SK-N-SH treated with all-trans-retinoic acid at 6 μM for 48 hours (cell line): Measurements from ENCODE around the gene SLC26A8.

Experiments
- ARNTL ChIP-seq: fragments of 450-650 bp; formaldehyde crosslinking; IDR thresholded peaks from 2 replicates; pipeline ENCODE4 v1.5.0; 2020; ENCODE audit warnings: low read depth, mild to moderate bottlenecking, moderate library complexity, borderline replicate concordance
- BACH2 ChIP-seq: fragments of 250-450 bp; sonication (Bioruptor Pico); IDR thresholded peaks from 2 replicates; pipeline ENCODE4 v1.9.0; 2021; ENCODE audit warnings: mild to moderate bottlenecking, borderline replicate concordance
- CREB5 ChIP-seq: fragments of 250-450 bp; sonication (Bioruptor Pico); IDR thresholded peaks from 2 replicates; pipeline ENCODE4 v1.5.1; 2020; ENCODE audit warnings: low read depth, mild to moderate bottlenecking, moderate library complexity
- ISL1 ChIP-seq: fragments of 250-450 bp; sonication (Bioruptor Pico); IDR thresholded peaks from 2 replicates; pipeline ENCODE4 v2.1.2; 2022; ENCODE audit warnings: mild to moderate bottlenecking, moderate library complexity
- OSR1 ChIP-seq: fragments of 250-450 bp; sonication (Bioruptor Pico); IDR thresholded peaks from 2 replicates; pipeline ENCODE4 v1.8.0; 2022; ENCODE audit warnings: moderate library complexity, mild to moderate bottlenecking, inconsistent platforms
- PATZ1 ChIP-seq: fragments of 250-450 bp; sonication (Bioruptor Pico); IDR thresholded peaks from 2 replicates; pipeline ENCODE4 v1.8.0; 2020; ENCODE audit warnings: mild to moderate bottlenecking, moderate library complexity, borderline replicate concordance
- PPARA ChIP-seq: fragments of 250-450 bp; sonication (Bioruptor Pico); IDR thresholded peaks from 2 replicates; pipeline ENCODE4 v1.5.0; 2020; ENCODE audit warnings: mild to moderate bottlenecking, borderline replicate concordance
- RARB ChIP-seq: fragments of 250-450 bp; sonication (Bioruptor Pico); IDR thresholded peaks from 2 replicates; pipeline ENCODE4 v1.8.0; 2021; ENCODE audit warnings: mild to moderate bottlenecking, moderate library complexity
- SNAI2 ChIP-seq: fragments of 250-450 bp; sonication (Bioruptor Pico); IDR thresholded peaks from 2 replicates; pipeline ENCODE4 v1.5.0; 2020; ENCODE audit warnings: mild to moderate bottlenecking, moderate library complexity
- TCF4 ChIP-seq: fragments of 250-450 bp; sonication (Bioruptor Pico); IDR thresholded peaks from 2 replicates; pipeline ENCODE4 v1.8.0; 2021; ENCODE audit warnings: mild to moderate bottlenecking, moderate library complexity, borderline replicate concordance
- ZC3H10 ChIP-seq: fragments of 250-450 bp; sonication (Bioruptor Pico); IDR thresholded peaks from 2 replicates; pipeline ENCODE4 v1.5.1; 2021; ENCODE audit warnings: mild to moderate bottlenecking, moderate library complexity
- ZFP3 ChIP-seq: fragments of 250-450 bp; sonication (Bioruptor Pico); IDR thresholded peaks from 2 replicates; pipeline ENCODE4 v1.5.0; 2020; ENCODE audit warnings: mild to moderate bottlenecking, moderate library complexity
- ZFP30 ChIP-seq: fragments of 450-650 bp; formaldehyde crosslinking; IDR thresholded peaks from 2 replicates; pipeline ENCODE4 v1.5.0; 2022; ENCODE audit warnings: mild to moderate bottlenecking, moderate library complexity
- ZNF8 ChIP-seq: fragments of 450-650 bp; formaldehyde crosslinking; IDR thresholded peaks from 2 replicates; pipeline ENCODE4 v1.5.0; 2020; ENCODE audit warnings: mild to moderate bottlenecking, moderate library complexity

- TF ChIP-seq ZNF8 (CRISPR knock-in tag) = no peak
- no peak for TF ChIP-seq ISL1
- TF ChIP-seq ZC3H10 (CRISPR knock-in tag) = no peak
- no peak for TF ChIP-seq TCF4 (CRISPR knock-in tag)
- TF ChIP-seq OSR1 = no peak
- no peak for TF ChIP-seq RARB (CRISPR knock-in tag)
- TF ChIP-seq ZFP30 (CRISPR knock-in tag) = no peak
- TF ChIP-seq PATZ1 = no peak
- no peak for TF ChIP-seq ZFP3 (CRISPR knock-in tag)
- TF ChIP-seq CREB5 = no peak
- no peak for TF ChIP-seq PPARA (CRISPR knock-in tag)
- TF ChIP-seq SNAI2 (CRISPR knock-in tag) = no peak
- no peak for TF ChIP-seq BACH2
- no peak for TF ChIP-seq ARNTL (CRISPR knock-in tag)
Observed at GRCh38 chr6:36039112-36039511, 14.7 kb upstream of the SLC26A8 start.
